ENCODE results near the gene PARP12. TPM values are rescaled to one million over a fixed set of nuclear protein-coding genes. Genes with fewer than 3 reads are reported as not detected.

Gene PARP12
- total RNA-seq, 1 donor from 2014 or later, result 164 TPM

DNA sequence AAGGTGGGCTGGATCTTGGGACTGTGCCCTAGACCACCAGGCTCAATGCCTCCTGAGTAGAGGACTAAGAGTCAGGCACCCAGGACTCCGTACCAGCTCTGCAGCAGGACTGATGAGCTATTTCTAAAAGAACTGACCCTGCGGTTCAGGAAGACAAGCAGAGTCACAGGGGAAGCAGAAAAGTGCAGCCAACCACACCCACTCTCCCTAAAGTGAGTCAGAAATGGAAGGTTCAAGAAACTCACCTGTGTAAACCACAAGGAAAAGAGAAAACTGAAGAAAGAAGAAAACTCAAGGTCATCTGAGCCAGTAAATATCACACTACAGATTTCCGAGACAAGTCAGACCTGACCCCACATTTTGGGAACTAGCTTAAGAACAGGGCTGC, 2.5 kb downstream of the PARP12 start:
- intact Hi-C loops (cut with micrococcal nuclease), result loop anchor here (5.0 to 10.0 kb wide), 7 partner anchors 192 to 1495 kb away; partner anchors contain the start of genes AGK, BRAF and HIPK2

DNA sequence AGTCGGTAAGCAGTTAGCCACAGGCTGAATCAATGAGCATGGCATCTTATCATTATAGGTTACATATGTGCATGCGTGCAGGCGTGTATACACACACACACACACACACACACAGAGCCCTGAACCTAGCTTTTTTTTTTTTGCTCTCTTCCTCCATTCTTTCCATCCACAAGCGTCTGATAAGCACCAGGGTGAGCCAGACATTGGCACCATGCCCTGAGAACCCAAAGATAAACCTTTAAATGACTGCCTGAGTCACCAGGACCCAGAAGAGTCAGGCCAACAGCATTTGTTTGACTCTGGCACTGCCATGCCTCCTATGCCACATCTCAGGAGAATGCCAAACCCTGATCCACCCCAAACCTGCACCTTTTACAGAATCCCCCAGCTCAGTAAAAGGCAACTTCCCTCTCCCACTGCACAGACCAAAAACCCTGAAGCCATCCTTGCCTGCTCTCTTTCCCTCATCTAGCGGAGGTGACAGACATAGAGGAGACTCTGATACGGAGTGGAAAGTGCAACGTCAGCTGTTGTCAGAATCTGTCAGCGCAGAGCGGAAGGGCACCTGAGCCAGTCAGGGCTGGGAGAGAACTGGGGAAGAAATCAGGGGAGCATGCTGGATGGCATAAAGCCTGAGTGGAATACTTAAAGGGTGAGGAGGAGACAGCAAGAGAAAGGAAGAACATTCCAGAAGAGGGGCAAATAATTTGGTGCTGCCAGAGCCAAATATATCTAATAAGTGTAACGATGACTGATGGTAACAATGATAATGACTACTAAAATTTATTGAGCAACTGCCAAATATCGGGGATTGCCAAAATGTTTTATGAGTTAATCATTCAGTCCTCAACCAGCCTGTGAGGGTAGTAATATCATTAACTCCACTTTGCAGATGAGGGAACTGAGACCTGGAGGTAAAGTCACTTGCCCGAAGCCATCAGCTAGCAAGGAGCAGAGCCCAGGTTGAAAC, 3.2 kb downstream of the PARP12 start:
- intact Hi-C loops (cut with micrococcal nuclease), result loop anchor here (5.0 to 10.0 kb wide), 7 partner anchors 193 to 1495 kb away; partner anchors contain the start of genes AGK, BRAF and HIPK2

DNA sequence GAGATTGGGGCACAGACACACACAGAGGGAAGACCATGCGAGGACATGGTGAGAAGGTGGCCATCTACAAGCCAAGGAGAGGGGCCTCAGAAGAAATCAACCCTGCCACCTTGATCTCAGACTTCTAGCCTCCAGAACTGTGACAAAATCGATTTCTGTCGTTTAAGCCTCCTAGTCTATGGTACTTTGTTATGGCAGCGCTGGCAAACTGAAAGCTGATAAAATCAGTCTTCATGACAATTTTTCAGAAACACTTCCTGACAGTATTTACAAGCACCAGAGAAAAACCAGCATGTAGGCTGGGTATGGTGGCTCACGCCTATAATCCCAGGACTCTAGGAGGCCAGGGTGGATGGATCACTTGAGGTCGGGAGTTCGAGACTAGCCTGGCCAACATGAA, 4.2 kb downstream of the PARP12 start:
- intact Hi-C loops (cut with micrococcal nuclease), result no loop called here

DNA sequence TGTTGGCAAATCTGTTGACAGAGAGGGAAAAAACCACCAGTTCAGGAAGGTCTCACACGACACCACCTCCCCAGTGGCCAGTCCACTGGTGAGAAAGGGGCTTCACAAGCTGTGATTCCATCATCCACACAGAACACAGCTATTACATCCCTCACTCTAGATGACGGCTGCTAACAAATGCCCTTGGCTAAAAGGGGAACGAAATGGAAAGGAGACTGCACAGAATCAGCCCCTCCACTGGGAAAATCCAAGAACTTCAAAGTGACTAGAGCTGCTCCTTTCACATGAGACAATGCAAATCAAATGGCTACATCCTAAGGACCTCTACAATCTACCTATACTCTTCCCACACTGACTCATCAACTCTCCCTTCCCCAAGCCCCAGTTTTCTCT, 5.6 kb downstream of the PARP12 start:
- intact Hi-C loops (cut with micrococcal nuclease), result no loop called here

DNA sequence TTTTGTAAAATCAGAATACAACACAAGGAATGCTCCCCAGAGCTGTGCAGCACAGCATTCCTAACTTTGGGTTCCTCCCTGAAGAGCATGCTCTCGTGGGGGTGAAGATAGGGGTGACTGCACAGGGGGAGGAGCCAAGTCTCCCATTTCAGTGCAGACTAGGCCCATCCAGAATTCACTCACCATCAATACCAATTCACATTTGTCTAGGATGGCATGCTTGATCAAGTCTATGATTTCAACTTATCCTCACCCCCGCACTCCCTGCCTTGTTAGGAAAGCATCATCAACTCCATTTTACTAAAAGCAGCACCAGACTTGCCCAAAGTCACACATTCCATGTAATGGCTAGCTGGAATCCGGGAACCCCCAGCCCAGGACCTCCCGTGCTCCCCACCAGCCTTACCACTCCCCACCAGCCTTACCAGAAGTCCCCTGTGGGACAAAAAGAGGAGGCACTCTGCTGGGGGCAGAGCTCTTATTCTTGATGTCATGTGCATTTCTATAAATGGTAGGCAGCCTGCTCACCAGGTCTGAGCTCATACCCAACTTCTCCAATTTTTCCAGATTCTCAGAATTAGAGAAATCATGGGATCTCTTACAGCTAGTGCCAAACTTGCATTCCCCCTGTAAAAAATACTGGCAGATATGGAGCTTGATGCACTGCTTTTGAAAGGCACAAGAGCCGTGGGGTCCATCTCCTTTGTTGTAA, 6.2 kb downstream of the PARP12 start:
- intact Hi-C loops (cut with micrococcal nuclease), result no loop called here

DNA sequence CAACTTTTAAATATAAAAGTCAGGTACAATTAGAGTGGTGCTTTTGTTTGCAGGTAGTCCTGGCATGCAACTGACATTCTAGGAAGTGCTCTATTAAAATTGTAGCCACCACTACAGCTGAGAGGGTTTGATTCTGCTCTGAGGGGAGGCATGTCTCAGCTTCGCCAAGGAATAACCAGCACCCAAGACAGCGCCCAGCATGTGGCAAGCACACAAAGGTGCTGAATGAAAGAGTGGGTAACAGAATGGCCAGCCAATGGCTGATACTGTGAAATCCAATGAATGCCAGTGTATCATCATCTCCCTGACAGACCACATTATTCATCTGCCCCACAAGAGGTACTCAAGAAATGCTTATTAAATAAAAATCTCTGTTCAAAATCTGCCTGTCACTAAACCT, 6.9 kb downstream of the PARP12 start:
- intact Hi-C loops (cut with micrococcal nuclease), result no loop called here

DNA sequence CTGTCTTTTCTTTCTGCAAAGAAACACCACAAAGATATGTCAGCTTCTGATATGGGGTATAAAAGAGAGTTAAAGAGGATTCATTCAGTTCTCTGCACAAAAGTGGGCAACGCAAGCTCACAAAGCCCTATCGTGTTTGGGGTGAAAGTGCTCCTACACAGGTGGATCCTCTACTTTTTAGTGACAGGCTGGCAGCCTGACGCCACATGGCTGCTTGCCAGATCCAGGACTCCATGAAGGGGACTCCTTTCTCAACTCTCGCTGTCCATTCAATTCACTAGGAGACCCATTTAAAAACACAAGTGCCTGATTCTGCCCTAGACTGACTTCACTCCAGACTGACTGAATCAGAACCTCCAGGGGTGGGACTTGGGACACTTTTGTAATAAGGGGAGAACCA, 8.0 kb downstream of the PARP12 start:
- intact Hi-C loops (cut with micrococcal nuclease), result no loop called here

DNA sequence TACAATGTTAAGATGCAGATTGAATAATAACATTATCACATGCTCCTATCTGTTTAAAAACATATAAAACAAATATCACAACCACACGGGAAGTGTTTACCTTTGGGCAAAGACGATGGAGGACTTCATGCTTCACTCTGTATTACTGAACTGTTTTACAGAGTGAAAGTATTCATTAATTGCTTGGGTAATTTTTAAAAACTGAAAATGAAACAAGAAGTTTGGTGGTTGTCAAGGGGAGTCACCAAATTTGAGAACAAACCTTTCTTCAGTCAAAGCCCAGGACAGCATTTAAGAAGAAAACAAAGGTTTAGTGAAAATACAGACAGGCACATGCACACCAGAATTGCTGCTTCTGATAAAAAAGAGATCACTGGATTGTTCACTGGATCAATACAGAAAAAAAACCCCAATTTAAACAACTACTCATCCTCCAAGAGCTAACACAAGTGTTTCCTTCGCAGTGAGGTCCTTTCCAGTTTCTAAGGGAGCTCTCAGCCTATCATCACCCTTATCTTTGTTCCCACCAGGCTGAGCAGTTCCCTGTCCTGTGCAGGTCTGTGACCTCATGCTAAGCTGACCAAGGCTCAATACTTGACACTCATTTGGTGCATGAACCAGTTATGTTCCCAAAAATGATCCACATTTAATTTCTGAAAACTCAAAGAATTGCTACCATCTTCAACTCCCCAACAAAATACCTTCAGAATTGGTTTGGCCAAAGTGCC, 8.8 kb downstream of the PARP12 start:
- intact Hi-C loops (cut with micrococcal nuclease), result no loop called here

DNA sequence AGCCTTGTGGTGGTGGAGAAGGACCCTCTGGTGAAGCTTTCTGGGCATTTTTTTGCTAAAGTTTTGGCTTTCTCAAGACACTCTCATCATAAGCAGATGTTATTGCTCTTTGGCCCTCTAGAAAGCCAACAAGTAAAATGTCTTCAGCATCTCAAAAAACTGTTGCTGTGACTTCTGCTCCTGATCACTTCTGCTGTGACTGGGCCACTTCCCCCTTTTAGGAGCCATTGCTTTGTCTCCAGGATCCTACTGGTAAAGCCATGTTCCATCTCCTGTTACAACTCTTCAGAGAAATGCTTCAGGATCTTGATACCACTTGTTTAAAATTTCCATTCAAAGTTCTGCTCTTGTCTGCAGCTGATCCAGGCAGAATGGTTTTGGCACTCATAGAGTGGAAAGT, 10.9 kb downstream of the PARP12 start:
- intact Hi-C loops (cut with micrococcal nuclease), result no loop called here

DNA sequence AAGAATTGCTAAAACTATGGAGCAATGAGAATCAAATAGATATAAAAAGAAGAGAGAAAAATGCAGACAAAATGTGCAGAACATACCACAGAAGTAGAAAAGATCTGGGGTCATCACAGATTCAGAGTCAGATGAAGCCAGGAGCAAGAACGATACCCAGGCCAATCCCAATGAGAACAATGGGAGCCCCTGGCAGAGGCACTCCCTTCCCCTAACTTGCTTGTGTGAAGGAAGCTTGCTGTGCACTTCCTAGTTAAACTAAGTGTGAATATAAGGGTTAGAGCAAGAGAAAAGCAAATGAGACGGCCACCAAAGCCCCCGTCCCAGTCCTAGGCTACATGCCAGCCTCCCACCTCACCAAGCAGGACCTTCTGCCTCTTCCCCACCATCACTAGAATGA, 12.7 kb downstream of the PARP12 start:
- intact Hi-C loops (cut with micrococcal nuclease), result no loop called here

DNA sequence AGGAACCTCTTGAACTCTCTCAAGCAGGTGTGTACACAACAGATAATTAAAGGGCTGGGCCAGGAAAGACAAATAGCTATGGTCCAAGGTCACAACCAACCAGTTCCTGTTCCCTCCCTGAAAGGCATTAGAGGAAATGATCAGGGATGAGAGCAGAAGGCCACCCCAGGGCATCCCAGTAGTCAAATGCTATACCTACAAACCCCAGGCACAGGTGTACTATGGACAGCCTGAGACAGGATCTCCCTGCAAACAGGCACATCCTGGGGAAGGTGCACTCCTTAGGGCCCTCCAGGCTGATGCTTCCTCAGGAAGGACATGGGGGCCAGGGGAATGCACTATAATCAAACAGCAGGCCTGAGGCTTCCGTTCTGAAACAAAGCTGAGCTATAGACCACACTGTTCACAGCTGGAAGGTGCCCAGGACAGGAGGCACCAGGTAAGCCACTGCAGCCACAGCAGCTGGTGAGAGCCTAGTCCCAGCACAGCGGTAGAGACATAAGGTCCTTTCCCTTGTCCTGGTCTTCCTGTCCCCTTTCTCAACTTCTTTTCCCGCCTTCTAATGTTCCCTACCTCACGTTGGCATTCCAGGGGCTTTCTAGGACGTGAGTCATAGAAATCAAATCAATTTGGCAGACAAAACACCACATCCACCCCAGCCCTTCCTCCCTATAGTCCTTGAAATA, 13.3 kb downstream of the PARP12 start:
- intact Hi-C loops (cut with micrococcal nuclease), result no loop called here

DNA sequence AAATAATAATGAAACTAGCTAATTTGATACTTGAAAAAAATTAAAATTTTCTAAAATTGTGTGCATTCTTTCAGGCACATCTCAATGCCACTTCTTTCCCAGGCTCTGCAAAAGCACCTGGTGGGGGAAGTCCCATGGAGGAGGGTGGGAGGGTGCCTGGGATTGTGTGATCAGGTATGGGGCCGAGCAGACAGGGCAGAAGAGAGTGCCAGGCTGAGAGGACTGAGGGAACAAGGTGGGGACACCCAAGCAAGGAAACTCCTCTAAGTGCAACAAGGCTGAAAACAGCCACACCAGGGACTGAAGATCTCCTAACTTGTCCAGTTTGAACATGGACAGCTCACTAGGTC, 13.8 kb downstream of the PARP12 start:
- intact Hi-C loops (cut with micrococcal nuclease), result no loop called here

DNA sequence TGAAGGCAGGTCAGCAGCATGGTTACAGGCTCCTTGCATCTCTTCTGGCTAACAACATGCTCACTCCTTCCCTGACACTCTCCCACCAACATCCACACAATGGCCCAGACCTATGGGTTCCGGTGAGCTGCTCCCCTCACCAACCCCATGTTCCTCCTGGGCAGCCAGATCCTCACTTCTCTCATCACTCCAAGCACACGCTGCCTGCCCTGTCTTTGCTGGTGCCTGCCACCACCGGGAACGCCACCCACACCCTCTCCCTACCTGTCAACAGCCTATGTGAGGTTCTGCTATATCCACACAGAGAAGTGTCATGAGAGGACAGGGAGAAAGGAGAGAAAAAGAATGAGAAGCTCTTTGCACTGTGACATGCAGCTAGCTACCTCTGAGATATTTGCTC, 14.6 kb downstream of the PARP12 start:
- intact Hi-C loops (cut with micrococcal nuclease), result no loop called here

DNA sequence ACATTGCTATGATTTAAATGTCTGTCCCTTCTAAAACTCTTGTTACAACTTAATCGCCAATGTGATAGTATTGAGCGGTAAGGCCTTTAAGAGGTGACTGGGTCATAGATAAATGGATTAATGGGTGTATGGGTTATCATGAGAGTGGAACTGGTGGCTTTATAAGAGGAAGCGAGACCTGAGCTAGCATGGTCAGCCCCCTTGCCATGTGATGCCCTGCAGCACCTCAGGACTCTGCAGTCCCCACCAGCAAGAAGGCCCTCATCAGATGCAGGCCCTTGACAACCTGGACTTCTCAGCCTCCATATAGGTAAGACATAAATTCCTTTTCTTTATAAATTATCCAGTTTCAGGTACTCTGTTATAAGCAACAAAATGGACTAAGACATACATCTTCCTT, 15.6 kb downstream of the PARP12 start:
- intact Hi-C loops (cut with micrococcal nuclease), result no loop called here

DNA sequence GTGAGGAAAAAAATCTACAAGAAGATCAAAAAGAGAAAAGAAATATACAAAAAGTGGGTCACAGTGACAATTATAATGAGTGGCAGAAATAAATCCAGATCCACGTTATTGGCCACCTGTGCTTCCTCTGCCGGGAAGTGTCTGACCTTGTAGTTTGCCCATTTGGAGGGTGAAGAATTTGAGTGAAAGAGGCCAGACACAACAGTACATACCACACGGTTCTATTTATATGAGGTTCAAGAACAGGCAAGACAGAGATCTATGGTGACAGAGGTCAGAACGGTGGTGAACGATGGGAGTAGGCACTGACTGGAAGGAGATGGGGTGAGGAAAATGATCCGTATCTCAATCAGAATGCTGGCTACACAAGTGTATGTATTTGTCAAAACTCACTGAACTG, 17.1 kb downstream of the PARP12 start:
- intact Hi-C loops (cut with micrococcal nuclease), result no loop called here

DNA sequence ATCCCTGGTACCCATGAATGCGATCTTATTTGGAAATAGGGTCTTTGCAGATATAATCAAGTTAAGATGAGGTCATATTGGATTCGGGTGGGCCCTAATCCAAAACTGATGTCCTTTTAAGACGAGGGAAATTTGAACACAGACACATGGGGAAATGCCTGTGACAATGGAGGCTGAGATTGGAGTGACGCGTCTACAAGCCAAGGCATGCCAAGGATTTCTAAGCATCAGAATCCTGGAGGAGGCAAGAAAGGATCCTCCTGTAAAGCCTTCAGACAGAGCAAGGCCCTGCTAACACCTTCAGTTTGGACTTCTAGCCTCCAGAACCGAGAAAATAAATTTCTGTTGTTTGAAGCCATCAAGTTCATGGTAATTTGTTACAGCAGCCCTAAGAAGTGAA, 18.5 kb downstream of the PARP12 start:
- intact Hi-C loops (cut with micrococcal nuclease), result no loop called here

DNA sequence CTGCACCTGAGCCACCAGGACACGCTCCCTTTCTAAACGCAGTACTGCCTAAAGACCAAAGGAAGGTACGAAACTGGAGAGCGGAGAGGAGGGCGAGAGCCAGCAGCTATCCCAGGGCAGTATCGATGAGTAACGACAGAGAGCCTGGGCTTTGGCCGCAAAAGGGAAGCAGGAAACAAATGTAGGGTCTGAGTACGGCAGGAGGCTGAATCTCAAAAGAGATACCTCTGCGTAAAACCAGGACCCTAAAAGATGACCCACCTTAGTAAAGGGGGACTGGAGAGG, 20.4 kb downstream of the PARP12 start:
- intact Hi-C loops (cut with micrococcal nuclease), result no loop called here

DNA sequence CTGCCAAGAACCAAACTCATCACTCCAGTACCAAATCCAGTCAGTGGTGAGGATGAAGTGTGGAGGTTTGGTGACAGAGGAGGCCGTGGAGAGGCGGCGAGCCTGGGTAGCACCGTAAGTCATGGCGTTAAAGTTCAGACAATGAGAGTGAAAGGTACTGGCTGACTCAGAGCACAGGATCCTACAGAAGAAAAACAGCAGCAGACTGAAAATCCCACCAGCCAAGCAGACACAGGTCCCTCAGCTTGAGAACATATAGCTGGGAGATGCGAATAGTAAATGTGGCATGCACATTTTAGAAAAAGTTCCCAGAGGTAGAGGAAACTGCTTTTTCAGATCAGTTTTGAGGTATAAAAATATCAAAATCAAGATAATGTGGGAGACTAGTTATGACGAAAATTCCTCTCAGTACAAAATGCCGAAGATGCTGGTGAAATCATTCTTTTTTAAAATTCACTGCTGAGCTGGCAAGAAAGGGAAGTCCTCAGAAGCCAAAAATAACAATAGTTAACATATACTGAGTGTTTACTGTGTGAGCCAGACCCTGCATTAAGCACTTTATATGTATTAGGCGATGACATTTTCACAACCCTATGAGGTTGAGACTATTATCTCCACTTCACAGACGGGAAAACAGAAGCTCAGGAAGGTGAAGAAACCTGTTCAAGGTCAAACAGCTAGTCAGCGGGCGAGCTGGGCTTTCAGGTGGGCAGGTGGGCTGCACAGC, 20.9 kb downstream of the PARP12 start:
- intact Hi-C loops (cut with micrococcal nuclease), result no loop called here

DNA sequence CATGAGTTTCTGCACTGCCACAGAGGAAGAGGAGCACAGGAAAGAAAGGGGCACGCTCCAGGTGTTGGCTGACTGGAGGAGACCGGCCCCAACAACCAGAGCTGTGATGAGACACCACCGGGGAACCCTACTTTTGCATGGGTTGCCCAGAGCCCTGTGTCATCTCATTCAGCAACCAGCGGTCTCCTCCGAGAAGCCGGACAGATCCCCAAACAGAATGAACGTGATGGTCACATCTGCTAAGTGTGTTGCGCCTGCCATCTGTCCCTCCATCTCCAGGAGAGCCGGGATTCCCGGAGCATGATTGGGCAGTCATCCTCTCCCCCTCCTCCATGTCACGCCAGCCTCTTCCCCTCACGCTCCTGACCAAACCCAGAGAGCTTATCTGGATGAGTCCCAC, 22.9 kb downstream of the PARP12 start:
- intact Hi-C loops (cut with micrococcal nuclease), result loop anchor here (5.0 kb wide), 1 partner anchor 262 kb away; no protein-coding TSS in a partner anchor

DNA sequence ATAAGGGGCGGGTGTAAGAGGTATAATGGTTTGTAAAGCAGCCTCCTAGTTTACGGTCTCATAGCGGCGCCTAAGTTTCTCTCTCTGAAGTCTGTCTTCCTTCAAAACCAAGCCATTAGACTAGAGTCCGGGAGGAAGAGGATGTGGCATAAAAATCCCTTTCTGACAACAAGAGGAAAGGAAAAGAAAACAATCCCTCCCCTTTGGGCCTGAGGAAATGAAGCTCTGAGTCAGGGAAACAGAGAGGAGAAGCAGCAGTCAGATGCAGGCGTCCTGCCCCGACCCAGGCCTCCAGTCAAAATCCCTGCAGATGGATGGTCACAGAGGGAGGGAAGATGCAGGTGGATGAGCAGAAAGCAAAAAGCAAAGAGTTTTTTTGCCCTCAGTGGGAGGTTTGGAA, 23.7 kb downstream of the PARP12 start:
- intact Hi-C loops (cut with micrococcal nuclease), result loop anchor here (5.0 kb wide), 1 partner anchor 263 kb away; no protein-coding TSS in a partner anchor

Measured in T-helper 1 cell treated with Interleukin-12 subunit alpha and Interleukin-12 subunit beta and Interleukin-4 antibody, amounts not matched to agents 30 ng/mL and 1 ng/mL, for 36 hours (primary cell).